CD4-positive, alpha-beta T cell treated with Interleukin-2 at 100 ng/mL for 4 hours (primary cell): ENCODE data around the gene NSUN5.
"Not testable (repeated sequence)": the region's sequence is repeated elsewhere in the genome, so short reads cannot be mapped to it uniquely, and the experiment has no call there.

Experiments
- DNase-seq: peaks from one replicate; pipeline ENCODE4 v3.0.0-alpha.2; 2020; ENCODE audit warnings: low spot score

The NSUN5 gene

GRCh38 chr7:73308665-73309214, at the start of gene NSUN5:
TSS of gene NSUN5 (minus strand) at chr7:73308826. CDS start at chr7:73308790, 36 bp downstream.
- DNase-seq: peak; percentile 91

DNA sequence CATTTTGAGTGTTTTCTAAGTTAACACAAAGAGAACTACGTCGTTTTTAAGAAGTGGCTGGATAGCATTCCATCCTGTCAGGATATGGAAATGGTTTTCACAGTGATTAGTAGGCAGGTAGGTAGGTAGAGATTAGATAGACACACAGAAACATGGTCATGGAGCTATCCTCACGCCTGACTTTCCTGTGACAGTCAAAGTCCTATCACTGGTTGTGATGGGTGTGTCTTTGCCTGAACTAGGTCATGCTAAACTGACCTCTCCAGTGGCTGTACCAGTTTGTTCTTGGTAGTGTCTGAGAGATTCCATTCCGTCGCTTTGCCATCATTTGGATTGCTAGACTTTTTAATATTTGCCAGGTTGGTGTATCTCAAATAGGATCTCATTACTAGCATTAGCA, 47.5 kb upstream of the NSUN5 start:
- no peak for DNase-seq

GRCh38 chr7:73354821-73355220, 46.2 kb upstream of the NSUN5 start:
- no peak for DNase-seq

DNA sequence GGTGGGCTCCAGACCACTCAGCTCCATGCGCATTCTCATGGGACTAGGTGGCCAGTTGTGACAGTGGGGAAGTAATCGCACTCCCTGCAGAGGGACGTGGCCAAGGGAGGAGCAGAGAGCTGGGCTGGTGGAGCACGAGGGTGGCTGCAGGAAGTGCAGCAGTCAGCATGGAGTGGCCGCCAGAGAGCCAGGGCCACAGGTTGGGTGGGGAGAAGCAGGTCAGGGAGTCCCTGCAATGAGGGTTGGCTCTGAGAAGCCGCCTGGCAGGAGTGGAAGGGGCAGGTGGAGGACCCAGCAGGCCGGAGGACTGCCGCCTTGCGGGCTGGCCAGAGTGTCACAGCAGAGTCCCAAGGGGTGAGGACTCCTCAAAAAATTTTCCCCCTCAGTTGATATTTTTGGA, 45.6 kb upstream of the NSUN5 start:
- DNase-seq: no peak

DNA sequence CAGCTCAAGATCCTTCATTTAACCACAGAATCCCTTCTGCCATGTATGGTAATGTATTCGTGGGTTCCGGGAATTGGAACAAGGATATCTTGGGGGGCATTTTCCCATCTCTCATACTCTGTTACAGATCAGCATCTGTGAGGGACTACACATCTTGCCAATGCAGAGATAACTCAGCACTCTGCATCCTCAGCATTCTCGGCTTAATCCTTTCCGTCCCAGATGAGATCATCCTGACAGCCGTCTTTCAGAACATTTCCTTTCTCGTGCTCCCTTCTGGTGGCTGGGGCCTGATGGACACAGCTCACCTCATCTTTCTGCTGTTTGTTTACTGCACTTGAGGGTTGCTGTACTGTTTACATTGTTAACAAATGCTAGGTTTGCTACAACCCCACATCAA, 44.6 kb upstream of the NSUN5 start:
- no peak for DNase-seq

GRCh38 chr7:73352784-73353183, 44.2 kb upstream of the NSUN5 start:
- DNase-seq: no peak

DNA sequence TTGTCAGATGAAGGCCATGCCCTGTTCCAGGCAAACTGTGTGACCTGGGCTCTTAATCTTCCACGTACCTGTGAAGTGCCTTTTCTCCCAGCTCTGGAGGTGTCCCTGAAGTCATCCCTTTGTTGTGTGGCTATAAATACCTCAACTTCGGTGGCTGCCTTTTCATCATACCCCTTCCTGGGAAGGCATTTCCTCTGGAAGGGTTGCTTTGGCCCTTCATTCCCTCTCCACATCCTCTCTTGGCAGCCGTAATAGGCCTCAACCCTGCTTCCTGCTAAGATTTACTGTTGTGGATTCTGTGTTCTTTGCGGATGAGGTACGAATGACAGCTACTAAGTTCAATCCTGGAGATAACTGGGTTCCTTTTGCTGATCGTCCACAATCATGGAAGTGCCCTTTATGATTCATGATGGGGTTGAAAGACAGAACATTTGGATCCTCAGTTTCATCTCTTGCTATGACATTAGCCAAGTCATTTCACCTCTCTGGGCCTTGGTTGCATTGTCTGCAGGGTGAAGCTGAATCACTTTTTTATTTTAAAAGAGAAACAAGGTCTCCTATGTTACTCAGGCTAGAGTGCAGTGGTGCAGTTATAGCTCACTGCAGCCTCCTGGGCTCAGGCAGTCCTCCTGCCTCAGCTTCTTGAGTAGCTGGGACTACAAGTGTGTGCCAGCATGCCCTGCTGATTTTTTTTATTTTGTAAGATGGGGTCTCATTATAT, 43.0 kb upstream of the NSUN5 start:
- DNase-seq: no peak

DNA sequence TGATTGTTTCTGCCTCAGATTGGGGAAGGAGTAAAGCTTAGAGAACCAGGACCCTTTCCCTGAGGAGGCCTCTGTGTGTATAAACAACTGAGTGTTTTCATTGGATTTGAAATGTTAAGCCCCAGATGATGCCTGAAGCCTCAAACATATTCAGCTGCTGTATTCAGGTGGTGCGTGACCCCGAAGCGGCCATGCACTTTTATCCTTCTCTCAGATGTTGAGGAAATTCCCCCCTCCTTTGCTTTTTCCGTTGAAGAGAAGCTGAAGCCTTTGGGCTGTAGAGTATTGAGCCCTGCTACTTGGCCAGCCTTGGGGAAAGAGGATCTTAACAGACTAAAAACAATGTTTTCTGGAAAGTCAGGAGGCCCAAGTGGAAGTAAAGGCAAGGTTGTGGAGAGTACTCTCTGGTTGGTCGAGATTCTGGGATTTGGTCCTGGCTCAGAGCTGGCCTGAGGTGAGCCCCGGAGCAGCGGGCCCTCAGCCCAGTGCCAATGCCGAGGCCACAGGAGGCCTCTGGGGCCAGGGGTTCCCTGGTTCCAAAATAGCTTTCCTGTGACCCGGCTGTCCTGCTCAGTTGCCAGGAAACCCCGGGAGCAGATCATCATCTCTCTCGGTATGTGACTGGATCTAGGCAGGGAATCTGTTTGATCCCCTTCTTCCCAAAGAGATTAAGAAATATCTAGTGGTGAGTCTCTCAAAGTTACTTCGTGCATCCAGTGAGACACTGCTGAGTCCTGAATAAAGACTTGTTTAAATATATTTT, 41.9 kb upstream of the NSUN5 start:
- no peak for DNase-seq

GRCh38 chr7:73349763-73350162, 41.1 kb upstream of the NSUN5 start:
- DNase-seq: no peak

- no peak for DNase-seq
These were observed 37.3 kb upstream of the NSUN5 start for GRCh38 chr7:73345951-73346350.

DNA sequence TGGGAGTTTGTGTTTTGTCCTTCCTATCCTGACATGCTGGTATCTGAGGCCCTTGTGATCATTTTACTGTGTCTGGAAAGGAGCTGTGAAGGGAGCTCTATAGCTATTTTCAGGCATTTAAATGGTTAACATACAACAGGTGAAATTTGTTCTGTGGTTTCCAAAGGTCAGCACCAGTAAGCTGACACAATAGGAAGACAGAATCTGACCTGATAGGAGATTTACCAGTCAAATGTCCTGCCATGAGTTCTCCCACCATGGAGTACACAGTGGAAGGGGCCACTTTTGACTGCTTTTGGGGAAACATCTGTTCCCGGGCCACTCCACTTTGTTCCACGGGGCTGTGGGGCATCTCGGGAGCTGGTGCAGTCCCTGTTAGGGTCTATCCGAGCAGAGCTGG, 36.9 kb upstream of the NSUN5 start:
- no peak for DNase-seq

GRCh38 chr7:73343671-73344380, 35.2 kb upstream of the NSUN5 start:
- DNase-seq: no peak

DNA sequence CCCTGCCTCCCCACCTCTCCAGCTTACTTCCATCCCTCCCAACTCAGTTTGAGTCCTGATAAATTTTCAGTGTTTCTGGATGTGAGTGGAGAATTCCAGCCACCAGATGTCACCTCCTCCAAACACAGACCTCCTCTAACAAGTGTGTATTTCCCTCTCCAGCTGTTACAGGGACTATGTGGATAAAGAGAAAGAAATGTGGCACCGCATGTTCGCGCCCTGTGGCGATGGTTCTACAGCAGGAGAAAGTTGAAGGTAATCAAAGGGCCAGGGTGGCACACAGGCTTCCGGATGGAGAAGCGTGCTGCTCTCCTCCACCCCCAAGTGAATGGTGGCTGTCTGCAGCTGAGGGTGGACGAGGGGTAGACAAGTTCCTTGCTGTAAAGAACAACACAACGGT, 34.0 kb upstream of the NSUN5 start:
- DNase-seq: no peak

GRCh38 chr7:73341877-73342276, 33.3 kb upstream of the NSUN5 start:
- DNase-seq: no peak

DNA sequence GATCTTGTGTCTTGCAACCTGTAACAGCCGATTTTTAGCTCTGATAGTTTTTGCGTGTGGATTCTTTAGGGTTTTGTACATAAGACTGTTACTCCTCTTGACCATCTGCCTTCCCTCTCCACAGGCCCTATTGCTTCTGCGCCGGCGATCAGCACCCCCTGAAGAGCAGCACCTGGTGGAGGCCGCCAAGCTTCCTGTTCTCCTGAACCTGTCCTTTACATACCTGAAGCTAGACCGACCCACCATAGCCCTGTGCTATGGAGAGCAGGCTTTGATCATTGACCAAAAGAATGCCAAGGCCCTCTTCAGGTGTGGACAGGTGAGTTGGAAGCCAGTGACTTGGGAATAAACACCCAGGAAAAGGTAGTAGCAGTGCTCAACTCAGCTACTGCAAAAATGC, 31.9 kb upstream of the NSUN5 start:
- DNase-seq: no peak

GRCh38 chr7:73338321-73338720, 29.7 kb upstream of the NSUN5 start:
- DNase-seq: no peak

DNA sequence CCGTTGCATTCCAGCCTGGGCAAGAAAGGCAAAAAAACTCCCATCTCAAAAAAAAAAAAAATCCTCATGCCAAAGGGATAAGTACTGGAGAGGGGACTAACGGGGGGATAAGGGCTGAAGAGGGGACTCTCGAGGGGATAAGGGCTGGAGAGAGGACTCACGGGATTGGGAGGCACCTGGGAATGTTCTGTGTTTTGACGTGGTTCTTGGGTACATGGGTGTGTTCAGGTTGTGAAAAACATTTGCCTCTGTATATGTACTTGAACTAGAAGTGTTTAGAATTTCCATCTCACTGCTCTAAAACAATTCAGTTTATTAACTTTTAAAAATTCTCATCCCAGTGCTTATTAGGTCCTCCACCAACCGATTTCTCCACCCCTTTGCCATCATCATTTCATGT, 23.8 kb upstream of the NSUN5 start:
- no peak for DNase-seq

DNA sequence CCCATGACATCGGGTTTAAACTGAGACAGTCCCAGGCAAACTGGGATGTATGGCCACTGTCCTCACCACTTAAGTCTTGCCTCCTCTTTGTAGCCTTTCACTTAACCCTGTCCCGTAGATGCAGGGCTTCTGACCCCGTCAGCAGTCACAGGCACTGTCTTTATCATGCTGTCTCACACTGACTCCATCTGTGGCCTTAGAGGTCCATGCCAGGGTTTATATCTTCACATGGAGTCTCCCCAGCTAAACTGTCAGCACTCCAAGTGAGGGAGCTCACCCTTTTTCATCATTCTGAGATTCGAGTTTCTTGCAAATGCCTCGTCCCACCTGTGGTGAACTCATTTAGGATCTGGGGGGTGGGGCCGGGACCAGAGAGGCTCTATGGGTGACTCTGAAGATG, 22.1 kb upstream of the NSUN5 start:
- DNase-seq: no peak

DNA sequence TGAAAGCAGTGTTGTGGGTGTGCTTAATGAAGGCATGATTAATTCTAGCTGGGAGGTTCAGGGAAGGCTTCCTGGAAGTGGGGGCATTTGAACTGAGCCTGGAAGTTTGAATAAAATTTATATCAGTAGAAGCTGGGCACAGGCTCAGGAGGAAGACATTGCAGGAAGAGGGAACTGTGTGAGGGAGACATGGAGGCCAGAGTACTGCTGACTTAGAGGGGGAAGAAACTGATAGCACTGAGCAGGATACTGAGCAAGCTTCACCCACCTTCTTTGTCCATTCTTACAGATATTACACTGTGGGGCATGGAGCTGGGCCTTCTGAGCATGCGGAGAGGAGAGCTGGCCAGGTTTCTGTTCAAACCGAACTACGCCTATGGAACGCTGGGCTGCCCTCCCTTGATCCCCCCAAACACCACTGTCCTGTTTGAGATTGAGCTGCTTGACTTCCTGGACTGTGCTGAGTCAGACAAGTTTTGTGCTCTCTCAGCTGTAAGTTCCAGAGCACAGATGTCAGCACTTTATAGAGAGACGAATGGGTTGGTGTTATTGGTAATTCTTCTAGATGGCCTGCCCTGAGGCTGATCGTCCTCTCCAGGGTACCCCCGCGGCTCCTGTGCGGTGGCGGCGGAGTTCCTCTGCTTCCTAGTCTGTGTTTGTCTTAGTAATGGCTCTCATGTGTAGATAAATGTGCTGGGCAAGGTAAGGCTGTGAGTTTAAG, 21.4 kb upstream of the NSUN5 start:
- no peak for DNase-seq

GRCh38 chr7:73328696-73329095, 20.1 kb upstream of the NSUN5 start:
- no peak for DNase-seq

DNA sequence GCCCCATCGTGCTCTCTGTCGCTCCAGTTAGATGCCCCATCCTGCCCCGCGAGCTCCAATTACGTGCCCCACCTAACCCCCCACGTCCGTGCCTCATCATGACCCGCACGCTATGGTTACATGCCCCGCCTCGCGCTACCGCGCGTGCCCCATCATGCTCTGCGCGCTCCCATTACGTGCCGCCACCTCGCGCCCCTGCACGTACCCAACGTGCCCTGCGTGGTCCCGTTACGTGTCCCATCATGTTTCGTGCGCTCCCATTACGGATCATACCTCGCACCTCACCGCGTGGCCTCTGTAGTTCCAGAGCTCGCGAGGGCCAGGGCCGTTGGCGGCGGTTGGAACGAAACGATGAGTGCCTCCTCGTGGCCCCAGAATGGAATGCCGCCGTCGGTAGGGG, 19.3 kb upstream of the NSUN5 start, which contains the start of the genes FKBP6 and TRIM50:
Gene FKBP6, plus strand, starts transcription at position 240 of the 400 bp plus-strand sequence. CDS start 268 bp downstream, outside the sequence.
Gene TRIM50, minus strand, starts transcription at position 161 of the 400 bp plus-strand sequence. CDS start 3,295 bp downstream, outside the sequence.
- DNase-seq: not testable (repeated sequence)

DNA sequence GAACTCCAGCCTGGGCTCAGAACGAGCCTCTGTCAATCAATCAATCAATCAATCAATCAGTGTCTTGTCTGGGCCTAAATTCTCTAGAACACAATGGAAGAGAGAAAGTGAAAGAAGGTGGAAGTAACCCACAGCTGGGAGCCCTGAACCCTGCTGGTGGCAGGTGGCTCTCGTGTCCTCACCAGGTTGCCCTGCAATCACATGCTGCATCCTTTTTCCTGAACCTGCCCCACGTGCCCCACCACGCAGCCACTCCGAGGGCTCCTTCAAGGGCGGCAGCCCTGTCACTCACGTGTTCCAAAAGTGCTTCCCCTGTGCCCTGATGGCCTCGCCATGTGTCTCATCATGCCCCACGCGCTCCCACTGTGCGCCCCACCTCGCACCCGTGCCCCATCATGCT, 18.8 kb upstream of the NSUN5 start:
- DNase-seq: not testable (repeated sequence)
